IMR-90 (cell line): ENCODE results near the gene IGF2R. TPM values are rescaled to one million over a fixed set of nuclear protein-coding genes. Genes with fewer than 3 reads are reported as not detected.

Experiments used
- ATAC-seq: fragments of 200-7000 bp; cut with Tn5 transposase; 2 replicates; pipeline ENCODE4 v1.9.1; 2020; ENCODE audit warnings: low read depth, mild to moderate bottlenecking, moderate library complexity
- BruUV-seq: library from RNA; stranded (reverse); fragments of 400-500 nt; replicated peaks from 2 replicates; lab custom pipeline; 2021; lab: Mats Ljungman, UMichigan
- CTCF ChIA-PET: fragments of 300-600 bp; formaldehyde crosslinking; extraction: SDS; loops from one replicate; lab custom pipeline; 2021; ENCODE audit warnings: antibody characterized with exemption; lab: Yijun Ruan, JAX
- POLR2A ChIA-PET: fragments of 300-600 bp; sonication (Branson Sonifier 250); formaldehyde crosslinking; loops from one replicate; lab custom pipeline; 2022; ENCODE audit warnings: antibody characterized with exemption; ENCODE audit not compliant: unreplicated experiment; lab: Charles Lee
- DNase-seq: peaks from one replicate; pipeline ENCODE4 v3.0.0; 2013
- H2AFZ ChIP-seq: replicated peaks from 2 replicates; pipeline ENCODE3; 2013; ENCODE audit warnings: low read length, mild to moderate bottlenecking; ENCODE audit not compliant: poor library complexity
- H2AK5ac ChIP-seq: 2 replicates; pipeline ENCODE4 v1.6.1; 2013; ENCODE audit warnings: low read depth, low read length, inconsistent platforms
- H2AK9ac ChIP-seq: replicated peaks from 2 replicates; pipeline ENCODE3; 2013; ENCODE audit warnings: mild to moderate bottlenecking, low read depth, low read length, moderate library complexity; ENCODE audit not compliant: poor library complexity
- H2BK120ac ChIP-seq: 2 replicates; pipeline ENCODE4 v1.6.1; 2013; ENCODE audit warnings: low read depth, low read length, inconsistent platforms
- H2BK15ac ChIP-seq: 3 replicates; pipeline ENCODE4 v1.6.1; 2013; ENCODE audit warnings: low read depth, low read length, inconsistent platforms
- H2BK20ac ChIP-seq: 2 replicates; pipeline ENCODE4 v1.6.1; 2013; ENCODE audit warnings: low read depth, mild to moderate bottlenecking, inconsistent platforms, low read length, moderate library complexity
- H2BK5ac ChIP-seq: 2 replicates; pipeline ENCODE4 v1.6.1; 2013; ENCODE audit warnings: mild to moderate bottlenecking, low read depth, low read length, inconsistent platforms; ENCODE audit not compliant: poor library complexity, severe bottlenecking
- H3K14ac ChIP-seq: replicated peaks from 2 replicates; pipeline ENCODE4 v1.6.1; 2013; ENCODE audit warnings: low read depth, low read length, inconsistent platforms
- H3K18ac ChIP-seq: 2 replicates; pipeline ENCODE4 v1.6.1; 2013; ENCODE audit warnings: low read depth, low read length, control low read depth
- H3K23ac ChIP-seq: 2 replicates; pipeline ENCODE4 v1.6.1; 2013; ENCODE audit warnings: low read depth, low read length, inconsistent platforms
- H3K27ac ChIP-seq: 2 replicates; pipeline ENCODE4 v1.5.1; 2013; ENCODE audit warnings: mild to moderate bottlenecking, control low read depth, low read length; ENCODE audit not compliant: insufficient read depth
- H3K27me3 ChIP-seq: 2 replicates; pipeline ENCODE4 v1.6.1; 2013; ENCODE audit warnings: low read length; ENCODE audit not compliant: control insufficient read depth, insufficient read depth
- H3K36me3 ChIP-seq: 2 replicates; pipeline ENCODE4 v1.6.1; 2013; ENCODE audit warnings: low read length, mixed read lengths; ENCODE audit not compliant: control insufficient read depth, insufficient read depth
- H3K4ac ChIP-seq: 2 replicates; pipeline ENCODE4 v1.6.1; 2013; ENCODE audit warnings: low read depth, low read length, inconsistent platforms
- H3K4me1 ChIP-seq: 2 replicates; pipeline ENCODE4 v1.6.1; 2013; ENCODE audit warnings: low read length, mixed read lengths; ENCODE audit not compliant: control insufficient read depth, insufficient read depth
- H3K4me2 ChIP-seq: 2 replicates; pipeline ENCODE4 v1.6.1; 2013; ENCODE audit warnings: low read depth, mild to moderate bottlenecking, control low read depth, low read length, moderate library complexity
- H3K4me3 ChIP-seq: 2 replicates; pipeline ENCODE4 v1.5.1; 2013; ENCODE audit warnings: low read depth, mild to moderate bottlenecking, control low read depth, low read length, moderate library complexity; ENCODE audit not compliant: insufficient read depth
- H3K56ac ChIP-seq: 2 replicates; pipeline ENCODE4 v1.6.1; 2013; ENCODE audit warnings: low read length, inconsistent platforms; ENCODE audit not compliant: insufficient read depth; ENCODE audit errors: extremely low read depth
- H3K79me1 ChIP-seq, 2 experiments: 2 replicates each; pipeline ENCODE4 v1.6.1; 2013; ENCODE audit warnings: low read length in 2 of 2, inconsistent platforms in 1 of 2, low read depth in 1 of 2
- H3K9ac ChIP-seq: 2 replicates; pipeline ENCODE4 v1.6.1; 2013; ENCODE audit warnings: low read depth, low read length, control low read depth
- H3K9me1 ChIP-seq: 2 replicates; pipeline ENCODE4 v1.6.1; 2013; ENCODE audit warnings: low read length, inconsistent platforms; ENCODE audit not compliant: insufficient read depth
- H3K9me3 ChIP-seq: 2 replicates; pipeline ENCODE4 v1.6.1; 2013; ENCODE audit warnings: low read length; ENCODE audit not compliant: control insufficient read depth, insufficient read depth
- H4K20me1 ChIP-seq: 2 replicates; pipeline ENCODE4 v1.6.1; 2013; ENCODE audit warnings: low read length, inconsistent platforms; ENCODE audit not compliant: insufficient read depth
- H4K5ac ChIP-seq: 2 replicates; pipeline ENCODE4 v1.6.1; 2013; ENCODE audit warnings: mild to moderate bottlenecking, low read depth, low read length, control low read depth
- H4K8ac ChIP-seq, 2 experiments: 2 replicates each; pipeline ENCODE4 v1.6.1; 2013; ENCODE audit warnings: low read depth in 2 of 2, low read length in 2 of 2, control low read depth in 1 of 2, inconsistent platforms in 1 of 2
- H4K91ac ChIP-seq: 2 replicates; pipeline ENCODE4 v1.6.1; 2013; ENCODE audit warnings: low read depth, low read length, inconsistent platforms; ENCODE audit not compliant: insufficient read depth
- FOS ChIP-seq: fragments of 150-350 bp; IDR thresholded peaks from 2 replicates; pipeline ENCODE4 v1.6.1; 2016; ENCODE audit warnings: low read depth, low read length
- MAFK ChIP-seq: IDR thresholded peaks from 2 replicates; pipeline ENCODE4 v1.6.1; 2012; ENCODE audit warnings: low read depth, low read length, improper control_type of control experiment
- MAZ ChIP-seq: IDR thresholded peaks from 2 replicates; pipeline ENCODE4 v1.6.1; 2012; ENCODE audit warnings: low read depth, mild to moderate bottlenecking, low read length, improper control_type of control experiment, moderate library complexity, borderline replicate concordance
- NFE2L2 ChIP-seq: fragments of 150-350 bp; IDR thresholded peaks from 2 replicates; pipeline ENCODE4 v1.6.1; 2016; ENCODE audit warnings: low read depth, mild to moderate bottlenecking, low read length
- SMC3 ChIP-seq: fragments of 150-350 bp; IDR thresholded peaks from 2 replicates; pipeline ENCODE4 v1.6.1; 2016; ENCODE audit warnings: low read depth, mild to moderate bottlenecking, antibody characterized with exemption, low read length, moderate library complexity
- WGBS, 2 experiments: methylation state at CpG; one replicate each; pipeline versions ENCODE4 v1.1.5 to v1.1.7; 2013; ENCODE audit warnings: missing lambda C conversion rate in 2 of 2; ENCODE audit not compliant: insufficient read length in 1 of 2; ENCODE audit errors: extremely low coverage in 2 of 2; 5-methylcytosine and 5-hydroxymethylcytosine counted together
- dilution Hi-C: fragments of 300-500 bp; cut with HindIII; formaldehyde crosslinking; loops from one replicate; pipeline ENCODE4 v1.14.3; 2018; ENCODE audit warnings: low sequenced_read_pairs; ENCODE audit not compliant: unreplicated experiment
- in situ Hi-C: fragments of 300-500 bp; cut with MboI; formaldehyde crosslinking; loops from 3 replicates; pipeline ENCODE4 v1.14.3; 2019; ENCODE audit warnings: low sequenced_read_pairs, inconsistent platforms, mixed read lengths
- intact Hi-C: fragments of 100-400 bp; cut with micrococcal nuclease; formaldehyde crosslinking; loops from 2 replicates; pipeline ENCODE4 v1.10.0; 2022
- polyA plus RNA-seq, 3 experiments: library from polyadenylated mRNA; depleted of rRNA; stranded (reverse); fragments of >200 nt; gene quantifications; 2 replicates each; pipeline ENCODE4 v1.2.3, GENCODE V29; 2012; ENCODE audit warnings: low replicate concordance in 1 of 3
- total RNA-seq: library from RNA; depleted of rRNA; stranded (reverse); fragments of >200 nt; gene quantifications from 2 replicates; pipeline ENCODE4 v1.2.3, GENCODE V29; 2012
- TF ChIP-seq, protein P1 (sequence below): fragments of 150-350 bp; IDR thresholded peaks from 2 replicates; pipeline ENCODE4 v1.6.1; 2016; ENCODE audit warnings: low read depth, mild to moderate bottlenecking, low read length, moderate library complexity, borderline replicate concordance

The IGF2R gene
- total and polyA plus RNA-seq, 2 of the 4 experiments (the other 2 are of a cell fraction), result 33.2 to 41.4 TPM

DNA sequence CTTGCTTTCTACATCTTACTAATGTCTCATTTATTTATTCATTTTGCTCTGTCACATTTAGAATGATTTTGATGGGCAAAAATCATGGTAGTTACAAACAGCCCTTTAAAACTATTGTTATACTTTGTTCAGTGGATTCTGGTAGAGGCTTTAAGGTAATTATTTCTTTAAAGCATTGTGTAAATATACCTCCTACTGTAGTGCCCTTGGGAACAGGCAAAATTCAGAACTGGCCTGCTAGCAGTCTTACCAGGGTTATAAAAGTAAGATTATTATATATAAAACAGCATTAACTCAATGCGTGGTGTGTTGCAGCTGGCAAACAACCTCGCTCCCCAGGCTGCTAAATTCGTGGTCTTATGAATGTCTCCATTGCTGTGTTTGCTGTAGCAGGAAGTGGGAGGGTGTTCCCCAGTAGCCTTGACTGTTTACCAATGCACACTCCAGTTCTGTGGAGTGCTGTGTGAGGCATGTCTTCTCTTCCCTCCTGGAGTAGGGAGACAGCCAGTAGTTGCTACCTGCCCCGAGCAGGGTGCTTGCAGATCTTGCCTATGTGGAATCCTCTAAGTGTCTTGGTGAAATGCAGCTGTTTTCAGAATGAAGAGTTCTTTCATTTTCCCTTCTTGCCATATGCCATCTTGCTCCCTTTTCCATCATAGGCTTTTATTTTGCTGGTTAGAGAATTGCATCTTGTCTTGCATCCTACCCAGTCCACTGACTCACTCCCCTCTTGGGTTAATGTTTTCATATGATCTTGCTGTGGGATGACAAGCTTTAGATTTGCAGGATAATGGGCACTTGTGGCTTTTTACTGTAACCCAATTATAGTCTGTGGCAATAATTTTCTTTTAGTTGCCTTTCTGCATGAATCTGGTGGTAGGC lies 45.3 kb downstream of the IGF2R start (continued):
- TF ChIP-seq, protein P1, sequence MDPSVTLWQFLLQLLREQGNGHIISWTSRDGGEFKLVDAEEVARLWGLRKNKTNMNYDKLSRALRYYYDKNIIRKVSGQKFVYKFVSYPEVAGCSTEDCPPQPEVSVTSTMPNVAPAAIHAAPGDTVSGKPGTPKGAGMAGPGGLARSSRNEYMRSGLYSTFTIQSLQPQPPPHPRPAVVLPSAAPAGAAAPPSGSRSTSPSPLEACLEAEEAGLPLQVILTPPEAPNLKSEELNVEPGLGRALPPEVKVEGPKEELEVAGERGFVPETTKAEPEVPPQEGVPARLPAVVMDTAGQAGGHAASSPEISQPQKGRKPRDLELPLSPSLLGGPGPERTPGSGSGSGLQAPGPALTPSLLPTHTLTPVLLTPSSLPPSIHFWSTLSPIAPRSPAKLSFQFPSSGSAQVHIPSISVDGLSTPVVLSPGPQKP, result no peak

DNA sequence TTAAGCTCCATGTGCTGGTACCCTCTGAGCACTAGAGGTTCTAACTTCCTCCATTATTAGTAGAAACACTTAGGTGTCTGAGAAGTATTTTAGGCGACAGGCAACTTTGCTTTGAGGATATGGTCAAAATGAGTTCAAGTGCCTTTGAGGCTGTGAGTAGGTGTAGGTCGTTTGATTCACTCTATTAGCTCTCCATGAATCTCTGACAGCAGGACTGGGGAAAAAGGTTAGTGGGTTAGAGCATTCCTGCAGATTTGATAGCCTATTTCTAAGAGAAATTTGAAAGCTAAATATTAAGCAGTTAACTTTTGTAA lies 45.9 kb downstream of the IGF2R start:
- Histone ChIP-seq H3K27ac (no peak overlapping the region), H2AK5ac (no peak overlapping the region), H4K20me1 (peaks cover 18% of the 10 kb centered on the region; the same call in 1 of the 2 replicates), H3K9me1 (peaks cover 6% of the 10 kb centered on the region), H3K9me3 (no peaks in the 10 kb centered on the region), H2BK15ac (no peak overlapping the region), H2AFZ (no peak overlapping the region), H3K23ac (no peak overlapping the region), H3K4me2 (no peak overlapping the region), H2AK9ac (no peak overlapping the region), H3K14ac (no peak overlapping the region), H3K79me1 (peaks cover 15 to 42% of the 10 kb centered on the region in 2 experiments), H2BK120ac (no peak overlapping the region), H3K4me3 (no peak overlapping the region), H2BK20ac (no peak overlapping the region), H3K4ac (no peak overlapping the region), H3K9ac (no peak overlapping the region), H3K56ac (no peak overlapping the region), H4K8ac (no peak overlapping the region), H3K4me1 (0 out of 2 replicates have a peak, but pooled peaks cover 2% of the 10 kb centered on the region), H3K27me3 (no peaks in the 10 kb centered on the region), H3K18ac (no peak overlapping the region), H4K91ac (no peak overlapping the region), H2BK5ac (no peak overlapping the region), H3K36me3 (peaks cover 25% of the 10 kb centered on the region), H4K5ac (no peak overlapping the region)
- no peak for TF ChIP-seq NFE2L2
- TF ChIP-seq MAFK, result no peak
- no peak for TF ChIP-seq SMC3
- TF ChIP-seq MAZ, result no peak
- TF ChIP-seq FOS, result no peak
- no CpG with 5 or more reads among the region's 2 CpGs for WGBS, 2 experiments
- no TSS peak for BruUV-seq
- in situ Hi-C loops, result no loop called here
- POLR2A ChIA-PET, result interaction anchor here (0.5 kb wide), 1 partner anchor 1214 kb away, joined by 3 read pairs; no protein-coding TSS in a partner anchor
- DNase-seq, result no peak
- dilution Hi-C loops, result no loop called here
- intact Hi-C loops, result no loop called here
- no peak for ATAC-seq
- CTCF ChIA-PET, result no interaction called here
